Vagina (tissue), 2 donors: ENCODE measurements around the gene TADA2A. TPM values are rescaled to one million over a fixed set of nuclear protein-coding genes. Genes with fewer than 3 reads are reported as not detected.

Experiments
- DNase-seq, 2 donors: peaks; one replicate each; pipeline ENCODE4 v3.0.0-alpha.2; 2017; ENCODE audit errors: extremely low spot score in 2 of 2
- H3K27ac ChIP-seq: fragments of 200-600 bp; sonication (generic); one replicate; pipeline ENCODE4 v1.5.1; 2019
- H3K27me3 ChIP-seq: fragments of 200-600 bp; sonication (generic); one replicate; pipeline ENCODE4 v1.5.1; 2019
- H3K36me3 ChIP-seq, 2 donors: fragments of 200-600 bp; sonication (generic); one replicate each; pipeline ENCODE4 v1.5.1; 2017 to 2019
- H3K4me1 ChIP-seq: fragments of 200-600 bp; sonication (generic); one replicate; pipeline ENCODE4 v1.5.1; 2019
- H3K4me3 ChIP-seq, 2 donors: fragments of 200-600 bp; sonication (generic); 1 replicate in 1 of 2; 2 replicates in 1 of 2; pipeline ENCODE4 v1.5.1; 2016 to 2019
- H3K9me3 ChIP-seq: fragments of 200-600 bp; sonication (generic); one replicate; pipeline ENCODE4 v1.5.1; 2019
- POLR2A ChIP-seq, 2 donors: fragments of 450-650 bp; IDR thresholded peaks; one replicate each; pipeline ENCODE4 v1.6.1; 2017; ENCODE audit warnings: antibody characterized with exemption in 2 of 2, mild to moderate bottlenecking in 2 of 2, moderate library complexity in 2 of 2
- POLR2AphosphoS5 ChIP-seq, 2 donors: sonication (generic); formaldehyde crosslinking; IDR thresholded peaks; one replicate each; pipeline ENCODE4 v1.9.0; 2017; ENCODE audit warnings: antibody characterized with exemption in 2 of 2, mild to moderate bottlenecking in 2 of 2, low read depth in 1 of 2; ENCODE audit not compliant: insufficient read depth in 1 of 2
- intact Hi-C: fragments of 100-400 bp; cut with DNase I; formaldehyde crosslinking; loops from one replicate; pipeline ENCODE4 v1.15.1; 2023
- total RNA-seq: library from RNA; depleted of rRNA; stranded (reverse); fragments of >200 nt; gene quantifications from one replicate; pipeline ENCODE4 v1.2.3, GENCODE V29; 2016
- TF ChIP-seq, protein P1 (sequence below), 3 experiments: fragments of 450-650 bp in 2 of 3; fragments of 200-600 bp in 1 of 3; sonication (generic) in 1 of 3; IDR thresholded peaks; one replicate each; pipeline ENCODE4 v1.5.1; 2017 to 2019; ENCODE audit warnings: antibody characterized with exemption in 3 of 3, mild to moderate bottlenecking in 2 of 3, moderate library complexity in 2 of 3

TADA2A gene
- total RNA-seq, 1 donor from 2014 or later: 44.2 TPM

DNA sequence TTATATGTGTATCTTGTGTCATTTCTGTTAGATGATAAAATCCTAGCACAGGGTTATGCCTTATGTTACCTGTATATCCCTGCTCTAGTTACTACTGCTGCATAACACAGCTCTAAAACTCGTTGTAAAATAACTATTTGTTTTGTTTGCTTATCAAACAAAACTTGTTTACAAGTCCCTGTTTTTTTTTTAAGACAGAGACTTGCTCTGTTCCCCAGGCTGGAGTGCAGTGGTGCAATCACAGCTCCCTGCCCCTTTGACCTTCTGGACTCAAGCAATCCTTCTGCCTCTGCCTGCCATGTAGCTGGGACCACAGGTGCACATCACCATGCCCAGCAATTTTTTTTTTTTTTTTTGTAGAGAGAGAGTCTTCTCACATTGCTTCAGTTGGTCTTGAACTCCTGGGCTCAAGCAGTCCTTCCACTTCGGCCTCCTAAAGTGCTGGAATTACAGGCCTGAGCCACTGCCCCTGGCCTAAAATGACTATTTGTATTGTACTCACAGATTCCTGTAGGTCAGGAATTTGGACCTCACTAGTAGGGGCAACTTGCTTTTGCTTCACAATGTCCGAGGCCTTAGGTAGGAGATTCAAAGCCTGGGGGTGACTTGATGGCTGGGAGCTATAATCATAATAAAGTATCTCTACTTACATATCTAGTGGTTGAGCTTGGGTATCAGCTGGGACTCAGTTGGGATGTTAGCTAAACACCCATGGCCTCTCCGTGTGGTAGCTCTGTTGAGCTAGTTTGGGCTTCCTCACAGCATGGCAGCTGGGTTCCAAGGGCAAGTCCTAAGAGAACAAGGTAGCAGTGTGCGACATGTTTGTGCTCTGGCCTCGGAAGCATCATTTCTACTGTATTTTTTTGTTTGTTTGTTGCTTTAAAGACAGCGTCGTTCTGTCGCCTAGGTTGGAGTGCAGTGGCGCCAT is 95.6 kb downstream of the TADA2A start:
- intact Hi-C loops: no loop called here

DNA sequence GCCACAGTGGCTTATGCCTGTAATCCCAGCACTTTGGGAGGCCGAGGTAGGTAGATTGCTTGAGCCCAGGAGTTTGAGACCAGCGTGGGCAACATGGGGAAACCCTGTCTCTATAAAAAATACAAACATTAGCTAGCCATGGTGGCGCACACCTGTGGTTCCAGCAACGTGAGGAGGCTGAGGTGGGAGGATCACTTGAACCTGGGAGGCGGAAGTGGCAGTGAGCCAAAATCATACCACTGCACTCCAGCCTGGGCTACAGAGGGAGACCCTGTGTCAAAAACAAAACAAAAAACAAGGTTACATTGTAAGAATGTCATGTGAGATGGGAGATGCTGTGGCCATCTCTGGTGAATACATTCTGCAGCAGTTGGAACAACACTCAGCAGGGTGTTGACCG is 96.5 kb downstream of the TADA2A start:
- H3K27me3 ChIP-seq: no peaks in the 10 kb centered on the region
- no peaks in the 10 kb centered on the region for H3K9me3 ChIP-seq
- H3K4me1 ChIP-seq: peaks cover 16% of the 10 kb centered on the region
- no peak overlapping the region for H3K27ac ChIP-seq
- no peak overlapping the region for H3K4me3 ChIP-seq
- no peaks in the 10 kb centered on the region for H3K36me3 ChIP-seq
- intact Hi-C loops: no loop called here
- no peak for DNase-seq
- TF ChIP-seq POLR2AphosphoS5 (IDR thresholded peaks at IDR 0.05; ENCODE audit: insufficient read depth in 1 of 2, low read depth in 1 of 2) (no peak), POLR2A (IDR thresholded peaks at IDR 0.05) (no peak)
- TF ChIP-seq, protein P1, sequence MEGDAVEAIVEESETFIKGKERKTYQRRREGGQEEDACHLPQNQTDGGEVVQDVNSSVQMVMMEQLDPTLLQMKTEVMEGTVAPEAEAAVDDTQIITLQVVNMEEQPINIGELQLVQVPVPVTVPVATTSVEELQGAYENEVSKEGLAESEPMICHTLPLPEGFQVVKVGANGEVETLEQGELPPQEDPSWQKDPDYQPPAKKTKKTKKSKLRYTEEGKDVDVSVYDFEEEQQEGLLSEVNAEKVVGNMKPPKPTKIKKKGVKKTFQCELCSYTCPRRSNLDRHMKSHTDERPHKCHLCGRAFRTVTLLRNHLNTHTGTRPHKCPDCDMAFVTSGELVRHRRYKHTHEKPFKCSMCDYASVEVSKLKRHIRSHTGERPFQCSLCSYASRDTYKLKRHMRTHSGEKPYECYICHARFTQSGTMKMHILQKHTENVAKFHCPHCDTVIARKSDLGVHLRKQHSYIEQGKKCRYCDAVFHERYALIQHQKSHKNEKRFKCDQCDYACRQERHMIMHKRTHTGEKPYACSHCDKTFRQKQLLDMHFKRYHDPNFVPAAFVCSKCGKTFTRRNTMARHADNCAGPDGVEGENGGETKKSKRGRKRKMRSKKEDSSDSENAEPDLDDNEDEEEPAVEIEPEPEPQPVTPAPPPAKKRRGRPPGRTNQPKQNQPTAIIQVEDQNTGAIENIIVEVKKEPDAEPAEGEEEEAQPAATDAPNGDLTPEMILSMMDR (IDR thresholded peaks at IDR 0.05): no peak

More for the DNA sequence above, 95.6 kb downstream of the TADA2A start:
- TF ChIP-seq POLR2AphosphoS5 (IDR thresholded peaks at IDR 0.05; ENCODE audit: insufficient read depth in 1 of 2, low read depth in 1 of 2) (no peak), POLR2A (IDR thresholded peaks at IDR 0.05) (no peak)
- TF ChIP-seq, protein P1 (IDR thresholded peaks at IDR 0.05): no peak
- Histone ChIP-seq H3K9me3 (no peaks in the 10 kb centered on the region), H3K4me3 (no peak overlapping the region), H3K36me3 (no peaks in the 10 kb centered on the region), H3K4me1 (peaks cover 14% of the 10 kb centered on the region), H3K27ac (no peak overlapping the region), H3K27me3 (no peaks in the 10 kb centered on the region)
- no peak for DNase-seq

DNA sequence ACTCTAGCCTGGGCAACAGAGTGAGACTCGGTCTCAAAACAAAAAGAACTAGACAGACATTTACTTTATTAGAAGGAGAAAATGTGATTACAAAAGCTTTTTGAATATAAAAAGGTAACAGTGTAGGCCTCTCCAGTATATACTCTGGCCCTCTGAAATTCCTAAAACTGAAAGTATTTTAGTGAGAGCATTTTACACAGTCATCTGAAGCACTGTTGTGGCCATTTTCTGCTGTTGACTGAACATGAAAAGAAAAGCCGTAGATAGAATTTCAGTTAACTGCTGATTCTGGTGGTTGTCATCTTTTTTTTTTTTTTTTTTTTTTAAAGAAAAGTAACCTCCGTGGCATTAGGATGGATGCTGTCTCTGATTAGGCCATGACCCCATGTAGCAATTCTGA is 98.6 kb downstream of the TADA2A start:
- intact Hi-C loops: no loop called here
- Histone ChIP-seq H3K4me1 (peaks cover 16% of the 10 kb centered on the region), H3K27me3 (no peaks in the 10 kb centered on the region), H3K4me3 (no peak overlapping the region), H3K27ac (no peak overlapping the region), H3K9me3 (no peaks in the 10 kb centered on the region), H3K36me3 (no peaks in the 10 kb centered on the region)
- DNase-seq: no peak
- TF ChIP-seq POLR2AphosphoS5 (IDR thresholded peaks at IDR 0.05; ENCODE audit: insufficient read depth in 1 of 2, low read depth in 1 of 2): no peak
- no peak for TF ChIP-seq POLR2A (IDR thresholded peaks at IDR 0.05)
- TF ChIP-seq, protein P1 (IDR thresholded peaks at IDR 0.05): no peak

- Histone ChIP-seq H3K9me3 (no peaks in the 10 kb centered on the region), H3K27me3 (no peaks in the 10 kb centered on the region), H3K4me3 (no peak overlapping the region), H3K4me1 (peaks cover 10% of the 10 kb centered on the region), H3K27ac (no peak overlapping the region), H3K36me3 (no peaks in the 10 kb centered on the region)
- TF ChIP-seq, protein P1 (IDR thresholded peaks at IDR 0.05): no peak
- no peak for TF ChIP-seq POLR2A (IDR thresholded peaks at IDR 0.05)
- no peak for TF ChIP-seq POLR2AphosphoS5 (IDR thresholded peaks at IDR 0.05; ENCODE audit: insufficient read depth in 1 of 2, low read depth in 1 of 2)
- intact Hi-C loops: no loop called here
- DNase-seq: no peak
Measured at GRCh38 chr17:37506678-37507077, 100.0 kb downstream of the TADA2A start.

- H3K36me3 ChIP-seq: peaks cover 0 to 1% of the 10 kb centered on the region in 2 donors
- no peaks in the 10 kb centered on the region for H3K27me3 ChIP-seq
- H3K4me3 ChIP-seq: no peak overlapping the region
- H3K9me3 ChIP-seq: no peaks in the 10 kb centered on the region
- H3K27ac ChIP-seq: no peak overlapping the region
- H3K4me1 ChIP-seq: peaks cover 10% of the 10 kb centered on the region
- DNase-seq: no peak
- no peak for TF ChIP-seq POLR2AphosphoS5 (IDR thresholded peaks at IDR 0.05; ENCODE audit: insufficient read depth in 1 of 2, low read depth in 1 of 2)
- no peak for TF ChIP-seq POLR2A (IDR thresholded peaks at IDR 0.05)
- TF ChIP-seq, protein P1 (IDR thresholded peaks at IDR 0.05): no peak
- intact Hi-C loops: no loop called here
Measured at GRCh38 chr17:37507111-37507510, 100.4 kb downstream of the TADA2A start.
